Fibroblast of lung (primary cell): ENCODE measurements around the gene RNF224. TPM values are rescaled to one million over a fixed set of nuclear protein-coding genes. Genes with fewer than 3 reads are reported as not detected.

ENCODE experiments used
- DNase-seq, 2 donors: peaks; one replicate each; pipeline versions ENCODE4 v3.0.0 to v3.0.0-alpha.2; 2010; ENCODE audit warnings: low read depth in 2 of 2
- H2AFZ ChIP-seq: 2 replicates; pipeline ENCODE4 v1.5.1; 2012; ENCODE audit warnings: low read length, control low read depth, inconsistent platforms
- H3K27ac ChIP-seq: 2 replicates; pipeline ENCODE4 v1.5.1; 2011; ENCODE audit warnings: low read length, control low read depth; ENCODE audit not compliant: insufficient read depth
- H3K27me3 ChIP-seq: 2 replicates; pipeline ENCODE4 v1.5.1; 2011; ENCODE audit warnings: mild to moderate bottlenecking, low read length; ENCODE audit not compliant: control insufficient read depth, insufficient read depth
- H3K36me3 ChIP-seq: 2 replicates; pipeline ENCODE4 v1.5.1; 2011; ENCODE audit warnings: low read length; ENCODE audit not compliant: control insufficient read depth, insufficient read depth
- H3K4me1 ChIP-seq: 2 replicates; pipeline ENCODE4 v1.5.1; 2011; ENCODE audit warnings: low read length; ENCODE audit not compliant: control insufficient read depth, insufficient read depth; ENCODE audit errors: extremely low read depth
- H3K4me2 ChIP-seq: 2 replicates; pipeline ENCODE4 v1.5.1; 2011; ENCODE audit warnings: low read length, control low read depth; ENCODE audit not compliant: insufficient read depth; ENCODE audit errors: extremely low read depth
- H3K4me3 ChIP-seq, 4 experiments: fragments of 200-600 bp in 1 of 4; sonication (generic) in 1 of 4; replicated peaks in 1 of 4; 2 replicates each; pipeline ENCODE4 v1.5.1; 2011 to 2016; ENCODE audit warnings: low read length in 4 of 4, low read depth in 3 of 4, mild to moderate bottlenecking in 3 of 4, control low read depth in 2 of 4, inconsistent platforms in 1 of 4, mixed read lengths in 1 of 4; ENCODE audit not compliant: insufficient read depth in 1 of 4; ENCODE audit errors: control extremely low read depth in 1 of 4
- H3K79me2 ChIP-seq: 2 replicates; pipeline ENCODE4 v1.5.1; 2012; ENCODE audit warnings: mild to moderate bottlenecking, low read length, inconsistent platforms; ENCODE audit not compliant: control insufficient read depth, insufficient read depth
- H3K9ac ChIP-seq: 2 replicates; pipeline ENCODE4 v1.5.1; 2011; ENCODE audit warnings: mild to moderate bottlenecking, low read length, control low read depth; ENCODE audit not compliant: insufficient read depth
- H3K9me3 ChIP-seq: 2 replicates; pipeline ENCODE4 v1.5.1; 2012; ENCODE audit warnings: low read depth, low read length; ENCODE audit not compliant: control insufficient read depth, insufficient read depth
- H4K20me1 ChIP-seq: 2 replicates; pipeline ENCODE4 v1.5.1; 2011; ENCODE audit warnings: low read length; ENCODE audit not compliant: control insufficient read depth, insufficient read depth; ENCODE audit errors: extremely low read depth
- EZH2 ChIP-seq: IDR thresholded peaks from 2 replicates; pipeline ENCODE4 v1.5.1; 2012; ENCODE audit warnings: low read length, control low read depth, mild to moderate bottlenecking; ENCODE audit errors: missing control alignments
- polyA plus RNA-seq, 2 donors: library from polyadenylated mRNA; depleted of rRNA in 1 of 2; stranded (reverse) in 1 of 2; unstranded in 1 of 2; fragments of >200 nt; gene quantifications; 2 replicates each; pipeline ENCODE4 v1.2.1, GENCODE V29; 2011 to 2012; ENCODE audit warnings: missing spikeins in 1 of 2
- total RNA-seq: library from RNA; depleted of rRNA; stranded (reverse); fragments of >200 nt; gene quantifications from 2 replicates; pipeline ENCODE4 v1.2.1, GENCODE V29; 2014
- TF ChIP-seq, protein P1 (sequence below), 2 donors: IDR thresholded peaks in 1 of 2; conservative IDR thresholded peaks in 1 of 2; 1 replicate in 1 of 2; 2 replicates in 1 of 2; pipeline ENCODE4 v1.5.1; 2011 to 2012; ENCODE audit warnings: low read length in 2 of 2, control low read depth in 1 of 2, inconsistent platforms in 1 of 2, low read depth in 1 of 2, mild to moderate bottlenecking in 1 of 2

The RNF224 gene
- total and polyA plus RNA-seq, 2 donors (not counting 1 experiment from before 2014, with no cell fraction given) = under 0.01 TPM; not detected in 1

DNA sequence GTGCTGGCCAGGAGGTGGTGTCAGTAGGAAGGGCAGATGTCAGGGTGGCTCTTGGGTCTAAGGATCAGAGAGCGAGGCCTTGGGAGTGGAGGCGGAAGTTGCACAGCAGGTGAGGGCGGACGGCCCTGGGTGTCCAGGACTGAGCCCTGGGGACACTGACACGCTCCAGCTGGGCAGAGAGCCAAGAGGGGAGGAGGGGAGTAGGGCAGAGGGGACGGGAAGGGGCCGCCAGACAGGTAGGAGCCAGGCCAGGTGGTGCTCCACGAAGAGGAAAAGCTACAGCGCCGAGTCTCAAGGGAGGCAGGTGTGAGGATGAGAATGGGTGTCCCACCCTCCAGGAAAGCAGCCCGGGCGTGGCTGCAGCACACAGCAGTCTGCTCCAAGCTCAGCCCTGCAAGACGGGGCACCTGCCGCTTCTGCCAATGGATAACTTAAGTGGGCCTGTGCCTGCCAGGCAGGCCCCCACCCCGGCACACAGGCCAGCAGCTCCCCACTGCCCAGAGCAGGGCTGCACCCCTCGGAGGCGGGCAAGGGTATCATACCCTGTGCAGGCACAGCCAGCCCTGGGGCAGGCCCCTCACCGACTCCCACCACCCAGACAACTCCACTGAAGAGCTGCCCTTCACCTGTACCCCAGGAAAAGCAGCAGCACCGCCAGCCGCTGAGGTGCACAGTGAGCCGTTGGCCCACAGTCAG is 31.6 kb upstream of the RNF224 start:
- Histone ChIP-seq H2AFZ (no peak overlapping the region), H3K4me2 (no peak overlapping the region), H3K4me3 (no peak overlapping the region), H3K27ac (no peak overlapping the region), H3K9ac (no peak overlapping the region), H3K27me3 (no peaks in the 10 kb centered on the region), H3K9me3 (no peaks in the 10 kb centered on the region), H3K4me1 (peaks cover 2% of the 10 kb centered on the region), H3K36me3 (peaks cover 11% of the 10 kb centered on the region), H4K20me1 (no peaks in the 10 kb centered on the region), H3K79me2 (peaks cover 9% of the 10 kb centered on the region)
- TF ChIP-seq, protein P1, sequence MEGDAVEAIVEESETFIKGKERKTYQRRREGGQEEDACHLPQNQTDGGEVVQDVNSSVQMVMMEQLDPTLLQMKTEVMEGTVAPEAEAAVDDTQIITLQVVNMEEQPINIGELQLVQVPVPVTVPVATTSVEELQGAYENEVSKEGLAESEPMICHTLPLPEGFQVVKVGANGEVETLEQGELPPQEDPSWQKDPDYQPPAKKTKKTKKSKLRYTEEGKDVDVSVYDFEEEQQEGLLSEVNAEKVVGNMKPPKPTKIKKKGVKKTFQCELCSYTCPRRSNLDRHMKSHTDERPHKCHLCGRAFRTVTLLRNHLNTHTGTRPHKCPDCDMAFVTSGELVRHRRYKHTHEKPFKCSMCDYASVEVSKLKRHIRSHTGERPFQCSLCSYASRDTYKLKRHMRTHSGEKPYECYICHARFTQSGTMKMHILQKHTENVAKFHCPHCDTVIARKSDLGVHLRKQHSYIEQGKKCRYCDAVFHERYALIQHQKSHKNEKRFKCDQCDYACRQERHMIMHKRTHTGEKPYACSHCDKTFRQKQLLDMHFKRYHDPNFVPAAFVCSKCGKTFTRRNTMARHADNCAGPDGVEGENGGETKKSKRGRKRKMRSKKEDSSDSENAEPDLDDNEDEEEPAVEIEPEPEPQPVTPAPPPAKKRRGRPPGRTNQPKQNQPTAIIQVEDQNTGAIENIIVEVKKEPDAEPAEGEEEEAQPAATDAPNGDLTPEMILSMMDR (conservative IDR thresholded peaks at IDR 0.05 in 1 of 2, IDR thresholded peaks at IDR 0.05 in 1 of 2; ENCODE audit: low read depth in 1 of 2, low read length in 2 of 2) = no peak
- no peak for TF ChIP-seq EZH2
- DNase-seq = no peak

DNA sequence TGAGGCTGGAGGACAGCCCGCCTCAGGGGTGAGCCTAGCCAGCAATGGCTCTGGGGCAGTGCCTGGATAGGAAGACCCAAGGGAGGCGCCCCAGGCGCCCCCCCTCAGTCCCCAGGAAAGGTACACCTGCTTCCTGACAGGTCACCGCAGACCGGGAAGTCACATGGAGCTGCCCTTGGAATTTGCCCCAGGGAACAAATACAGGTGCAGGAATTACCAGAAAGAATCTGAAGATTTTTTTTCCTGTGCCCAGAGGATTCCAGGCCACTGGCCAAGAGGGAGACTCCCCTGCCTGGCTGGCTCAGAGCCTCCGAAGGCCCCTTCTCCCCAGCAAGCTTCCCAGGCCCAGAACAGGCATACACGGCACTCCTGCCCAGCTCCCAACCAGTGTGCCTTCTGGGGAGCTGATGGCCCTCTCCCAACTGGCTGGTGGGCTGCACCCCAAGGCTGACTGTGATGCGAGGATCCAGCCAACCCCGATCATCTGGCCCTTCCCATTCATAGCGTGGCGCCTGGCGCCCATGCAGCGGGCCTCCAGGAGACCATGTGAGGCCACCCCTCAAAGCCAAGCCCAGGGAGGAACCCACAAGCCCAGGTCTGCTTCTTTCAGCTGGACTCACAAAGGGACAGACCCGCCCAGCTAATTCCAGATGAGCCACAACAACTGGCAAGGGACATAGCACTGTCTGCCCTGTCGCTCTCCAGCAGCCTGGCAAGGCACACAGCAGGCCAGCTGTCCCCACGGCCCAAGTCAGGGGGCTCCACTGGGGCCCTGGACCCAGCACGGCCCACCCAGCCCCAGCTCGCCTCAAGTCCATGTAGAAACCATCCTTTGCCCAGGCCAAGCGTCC is 29.0 kb upstream of the RNF224 start:
- Histone ChIP-seq H3K4me2 (peak overlapping the region; percentile 68), H3K9ac (no peak overlapping the region), H2AFZ (no peak overlapping the region), H3K9me3 (no peaks in the 10 kb centered on the region), H4K20me1 (no peaks in the 10 kb centered on the region), H3K27ac (no peak overlapping the region), H3K27me3 (no peaks in the 10 kb centered on the region), H3K79me2 (peaks cover 10% of the 10 kb centered on the region), H3K36me3 (no peaks in the 10 kb centered on the region), H3K4me3 (peak overlapping the region in 1 of 4 experiments; percentile 54), H3K4me1 (peaks cover 8% of the 10 kb centered on the region)
- TF ChIP-seq, protein P1 (conservative IDR thresholded peaks at IDR 0.05 in 1 of 2, IDR thresholded peaks at IDR 0.05 in 1 of 2; ENCODE audit: low read depth in 1 of 2, low read length in 2 of 2) = no peak
- TF ChIP-seq EZH2 = no peak
- DNase-seq = no peak

DNA sequence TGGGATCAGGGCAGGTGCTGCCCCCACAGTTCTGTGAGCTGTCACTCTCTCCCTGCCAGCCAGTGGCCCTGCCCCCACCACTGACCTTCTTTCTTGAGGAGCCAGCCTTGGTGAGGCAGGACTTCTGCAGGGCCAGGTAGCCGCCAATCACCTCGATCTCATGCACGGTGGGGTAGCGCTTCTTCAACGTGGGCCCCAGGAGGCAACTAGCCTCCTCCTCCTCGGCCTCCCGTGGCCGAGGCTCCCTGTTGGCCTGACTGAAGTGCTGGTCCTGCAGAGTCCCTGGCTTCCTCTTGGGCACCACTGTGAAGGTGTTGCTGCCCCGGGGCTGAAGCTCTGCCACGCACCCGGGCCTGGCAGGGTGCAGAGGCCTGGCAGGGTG is 28.4 kb upstream of the RNF224 start:
- Histone ChIP-seq H3K27me3 (no peaks in the 10 kb centered on the region), H4K20me1 (no peaks in the 10 kb centered on the region), H2AFZ (no peak overlapping the region), H3K79me2 (peaks cover 14% of the 10 kb centered on the region), H3K27ac (no peak overlapping the region), H3K4me1 (peaks cover 8% of the 10 kb centered on the region), H3K9me3 (no peaks in the 10 kb centered on the region), H3K36me3 (no peaks in the 10 kb centered on the region), H3K4me3 (peak overlapping the region in 1 of 4 experiments; percentile 54), H3K9ac (no peak overlapping the region), H3K4me2 (peak overlapping the region; percentile 78)
- TF ChIP-seq, protein P1 (conservative IDR thresholded peaks at IDR 0.05 in 1 of 2, IDR thresholded peaks at IDR 0.05 in 1 of 2; ENCODE audit: low read depth in 1 of 2, low read length in 2 of 2) = no peak
- TF ChIP-seq EZH2 = no peak
- no peak for DNase-seq
